22Rv1 (cell line): ENCODE measurements around the gene PTPRE.

ENCODE experiments used
- CTCF ChIP-seq: fragments of 450-650 bp; IDR thresholded peaks from 2 replicates; pipeline ENCODE4 v1.5.1; 2017; ENCODE audit warnings: mild to moderate bottlenecking
- ZFX ChIP-seq: fragments of 450-650 bp; IDR thresholded peaks from 2 replicates; pipeline ENCODE4 v1.6.1; 2017; ENCODE audit warnings: antibody characterized with exemption, borderline replicate concordance

- no peak for TF ChIP-seq CTCF
- no peak for TF ChIP-seq ZFX
Observed at GRCh38 chr10:127925471-127926207, 18.7 kb downstream of the PTPRE start.
